Stimulated activated CD4-positive, alpha-beta T cell treated with anti-CD3 and anti-CD28 coated beads, Interleukin-4, amount 100 ng/mL, for 48 hours (primary cell): ENCODE data around the gene ZNF419.
"Not testable (repeated sequence)": the region's sequence is repeated elsewhere in the genome, so short reads cannot be mapped to it uniquely, and the experiment has no call there.

Source experiments
- DNase-seq, 2 donors: peaks; one replicate each; pipeline ENCODE4 v3.0.0-alpha.2; 2020; ENCODE audit warnings: low read depth in 2 of 2

The ZNF419 gene

DNA sequence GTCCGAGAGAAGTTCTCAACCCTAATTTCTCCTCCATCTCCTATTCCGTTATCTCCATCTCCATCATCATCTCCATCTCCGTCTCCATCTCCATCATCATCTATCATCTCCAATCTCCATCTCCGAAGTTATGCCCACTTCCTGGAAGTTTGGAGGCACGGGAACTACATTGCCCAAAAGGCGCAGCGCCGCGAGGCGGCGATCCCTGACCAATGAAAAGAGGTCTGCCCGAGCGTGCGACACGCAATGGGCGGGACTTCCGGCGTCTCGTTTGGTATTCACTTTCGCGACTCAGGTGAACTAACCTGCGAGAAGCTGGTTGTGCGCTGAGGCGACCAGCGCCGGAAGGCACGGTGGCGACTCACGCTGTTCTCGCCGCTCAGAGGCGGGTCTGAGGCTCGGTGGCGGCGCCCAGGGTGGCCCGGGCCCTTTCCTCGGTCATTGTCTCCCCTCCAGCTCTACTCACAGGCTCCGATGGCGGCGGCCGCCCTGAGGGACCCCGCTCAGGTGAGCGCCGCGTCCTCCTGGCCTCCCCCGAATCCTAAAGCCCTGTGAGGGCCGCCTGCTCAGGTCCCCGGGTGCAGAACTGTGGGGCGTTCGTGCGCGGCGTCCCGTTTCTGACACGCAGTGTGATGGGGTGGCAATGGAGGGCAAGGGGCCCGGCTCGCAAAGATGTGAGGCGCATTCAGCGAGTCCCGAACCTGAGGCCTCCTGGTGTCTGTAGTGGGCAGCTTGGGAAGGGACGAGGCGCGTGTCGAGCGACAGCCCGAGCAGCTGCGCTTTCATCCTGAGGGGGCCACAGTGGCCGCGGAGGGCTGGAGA, at the start of gene ZNF419:
Gene ZNF419, plus strand, starts transcription at position 274 of the 822 bp plus-strand sequence. Its CDS starts 201 bp downstream, at position 475.
- DNase-seq, result peak; percentile 88 to 90

DNA sequence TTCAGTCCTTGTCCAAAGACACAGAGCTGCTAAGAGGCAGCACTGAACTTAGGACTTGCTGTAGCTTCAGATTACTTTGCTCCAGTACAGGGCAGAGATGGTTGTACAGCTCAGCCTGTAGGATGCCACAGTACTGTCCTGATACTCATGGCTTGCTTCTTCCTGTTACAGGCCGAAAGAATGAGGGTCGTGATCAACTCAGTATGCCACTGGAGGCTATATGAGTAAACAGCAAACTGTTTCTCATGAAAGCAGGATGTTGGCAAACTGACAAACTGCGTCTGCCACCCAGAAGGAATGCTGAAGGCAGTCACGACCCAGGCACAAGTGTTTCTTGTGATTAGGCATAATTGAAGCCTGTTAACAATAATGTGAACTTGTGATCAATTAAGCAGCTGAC, 49.6 kb upstream of the ZNF419 start:
- no peak for DNase-seq

DNA sequence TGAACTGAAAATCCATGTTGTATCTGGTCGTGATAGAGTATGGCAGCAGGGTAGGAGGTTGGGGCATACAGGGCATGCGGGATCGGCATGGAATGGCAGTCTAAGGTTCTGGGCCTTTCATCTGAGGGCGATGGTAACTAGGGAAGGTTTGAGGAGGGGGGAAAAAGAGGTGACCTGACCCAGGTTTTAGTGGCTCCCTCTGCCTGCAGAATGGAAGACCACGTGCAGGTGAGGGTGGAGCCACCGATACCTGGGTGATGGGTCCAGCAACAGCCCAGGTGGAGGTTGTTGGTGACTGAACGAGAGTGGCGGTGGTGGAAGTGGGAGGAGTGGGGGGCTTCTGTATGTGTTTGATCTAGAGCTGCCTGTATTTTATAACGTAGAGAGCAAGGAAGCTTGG, 48.6 kb upstream of the ZNF419 start:
- DNase-seq, result no peak

DNA sequence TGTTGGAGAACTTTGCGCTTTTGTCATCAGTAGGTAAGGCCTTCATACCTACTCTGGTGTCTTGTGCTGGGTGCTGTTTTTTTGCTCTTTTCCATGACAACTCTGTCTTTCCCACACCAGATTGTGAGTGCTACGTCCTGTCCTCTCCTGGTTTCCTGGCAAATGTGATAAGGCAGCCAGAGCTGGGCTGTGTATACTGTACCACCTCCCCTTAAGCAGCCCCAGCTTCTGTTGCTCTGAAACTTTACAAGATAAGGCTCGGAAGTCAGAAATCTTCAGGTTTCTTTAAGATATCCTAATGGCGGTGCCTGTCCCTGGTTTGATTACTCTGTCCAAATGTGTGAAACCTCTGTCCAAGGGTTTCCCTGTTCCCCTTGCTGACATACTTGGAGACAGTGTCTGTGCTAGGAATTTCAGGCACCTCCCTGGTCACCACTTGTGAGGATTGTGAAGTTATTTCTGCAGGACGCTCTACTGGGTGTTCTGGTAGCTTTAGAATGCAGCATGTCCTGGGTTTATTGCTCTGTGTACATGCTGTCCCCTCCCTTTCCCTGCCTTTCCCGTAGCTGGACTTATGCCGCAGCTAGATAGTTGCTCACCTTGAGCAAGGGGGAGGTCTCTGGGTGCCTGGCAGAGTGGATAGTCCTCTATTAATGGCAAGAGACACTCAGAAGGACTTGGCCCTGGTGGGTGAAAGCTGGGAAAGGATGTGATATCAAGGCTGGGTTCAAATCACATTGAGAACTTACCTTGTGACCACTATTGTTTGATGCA, 45.4 kb upstream of the ZNF419 start:
- no peak for DNase-seq

DNA sequence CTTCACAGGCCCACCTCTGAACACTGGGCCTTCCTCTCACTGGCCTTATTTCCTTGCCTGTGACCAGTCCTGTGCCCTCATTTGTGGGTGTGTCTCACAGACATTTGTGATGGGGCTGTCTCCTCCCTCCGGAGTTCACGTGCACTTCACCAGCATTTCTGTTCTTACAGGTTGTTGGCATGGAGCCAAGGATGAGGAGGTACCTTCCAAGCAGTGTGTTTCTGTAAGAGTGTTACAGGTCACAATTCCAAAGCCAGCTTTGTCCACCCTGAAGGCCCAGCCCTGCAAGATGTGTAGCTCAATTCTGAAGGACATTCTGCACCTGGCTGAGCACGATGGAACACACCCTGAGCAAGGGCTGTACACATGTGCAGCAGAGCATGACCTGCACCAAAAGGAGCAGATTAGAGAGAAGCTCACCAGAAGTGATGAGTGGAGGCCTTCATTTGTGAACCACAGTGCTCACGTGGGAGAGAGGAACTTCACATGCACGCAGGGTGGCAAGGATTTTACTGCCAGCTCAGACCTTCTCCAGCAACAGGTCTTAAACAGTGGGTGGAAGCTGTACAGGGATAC, 44.3 kb upstream of the ZNF419 start:
- DNase-seq, result no peak

DNA sequence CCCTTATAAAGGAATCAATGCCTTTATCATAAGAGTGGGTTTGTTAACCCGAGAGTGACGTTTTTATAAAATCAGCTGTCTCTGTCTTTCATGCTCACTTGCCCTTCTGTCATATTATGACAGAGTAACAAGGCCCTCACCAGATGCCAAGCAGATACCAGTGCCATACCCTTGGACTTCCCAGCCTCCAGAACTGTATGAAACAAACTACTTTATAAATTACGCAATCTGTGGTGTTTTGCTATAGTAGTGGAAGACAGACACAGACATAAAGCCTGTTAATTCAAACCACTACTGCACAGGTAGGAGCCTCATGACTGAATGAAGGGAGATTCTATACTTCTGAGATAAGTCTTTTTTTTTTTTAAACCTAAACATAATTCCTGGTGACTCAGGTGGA, 35.2 kb upstream of the ZNF419 start:
- DNase-seq, result no peak

DNA sequence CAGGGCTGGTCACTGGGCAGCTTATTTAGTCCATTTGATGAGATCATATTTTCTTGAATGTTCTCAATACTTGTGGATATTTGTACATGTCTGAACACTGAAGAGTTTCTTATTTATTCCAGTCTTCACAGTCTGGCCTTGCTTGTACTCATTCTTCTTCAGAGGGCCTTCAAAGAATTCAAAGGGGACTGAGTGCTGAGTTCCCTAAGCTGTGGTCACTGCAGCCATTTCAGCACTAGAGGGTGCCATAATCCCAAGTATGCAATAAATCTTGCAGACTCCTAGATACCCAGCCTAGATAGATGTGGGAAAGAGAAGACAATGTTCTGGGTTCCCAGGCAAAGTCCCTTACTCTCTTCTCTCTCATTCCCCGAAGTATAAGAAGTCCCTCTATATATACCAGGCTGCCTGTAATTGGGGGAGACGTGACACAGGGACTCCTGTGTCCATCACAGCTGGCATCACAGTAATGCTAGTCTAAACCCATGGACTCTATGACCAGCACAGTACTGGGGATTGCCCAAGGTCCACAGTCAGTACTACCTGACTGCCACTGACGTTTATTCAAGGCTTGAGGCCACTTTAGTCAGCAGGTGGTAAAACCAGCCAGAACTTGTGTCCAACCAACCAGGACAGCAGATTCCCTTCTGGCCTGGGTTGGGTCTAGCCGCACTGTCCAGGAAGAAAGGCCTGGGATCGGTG, 21.7 kb upstream of the ZNF419 start:
- DNase-seq, result no peak

DNA sequence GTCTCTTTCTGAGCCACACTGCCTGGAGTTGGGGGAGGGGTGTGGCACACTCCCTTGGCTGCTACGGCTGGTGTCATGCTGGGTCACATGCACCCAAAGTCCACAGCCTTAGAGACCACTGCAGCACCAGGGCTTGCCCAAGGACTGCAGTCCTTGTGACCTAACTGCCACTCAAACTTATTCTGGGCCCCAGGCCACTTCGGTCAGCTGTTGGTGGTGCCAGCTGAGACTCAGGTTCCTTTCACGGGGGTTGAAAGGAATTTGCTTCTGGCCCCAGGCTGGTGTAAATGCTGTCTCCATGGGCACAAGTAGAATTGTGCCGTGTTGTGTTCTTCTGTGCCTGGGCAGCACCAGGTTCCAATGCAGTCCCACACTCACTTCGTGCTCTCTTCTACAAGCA, 21.1 kb upstream of the ZNF419 start:
- no peak for DNase-seq

DNA sequence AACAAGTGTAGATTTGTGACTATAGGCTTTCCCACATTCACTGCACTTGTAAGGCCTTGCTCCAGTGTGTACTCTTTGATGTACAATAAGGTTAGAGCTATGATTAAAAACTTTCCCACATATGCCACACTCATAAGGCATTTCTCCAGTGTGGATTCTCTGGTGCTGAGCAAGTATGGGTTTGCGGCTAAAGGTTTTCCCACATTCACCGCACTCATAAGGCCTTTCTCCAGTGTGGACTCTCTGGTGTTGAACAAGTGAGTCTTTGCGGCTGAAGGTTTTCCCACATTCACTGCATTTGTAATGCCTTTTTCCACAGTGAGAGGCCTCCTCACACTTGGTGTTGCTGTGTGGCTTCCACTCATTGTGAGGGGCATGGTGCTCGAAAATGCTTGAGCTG, 13.9 kb upstream of the ZNF419 start:
- DNase-seq, result no peak

DNA sequence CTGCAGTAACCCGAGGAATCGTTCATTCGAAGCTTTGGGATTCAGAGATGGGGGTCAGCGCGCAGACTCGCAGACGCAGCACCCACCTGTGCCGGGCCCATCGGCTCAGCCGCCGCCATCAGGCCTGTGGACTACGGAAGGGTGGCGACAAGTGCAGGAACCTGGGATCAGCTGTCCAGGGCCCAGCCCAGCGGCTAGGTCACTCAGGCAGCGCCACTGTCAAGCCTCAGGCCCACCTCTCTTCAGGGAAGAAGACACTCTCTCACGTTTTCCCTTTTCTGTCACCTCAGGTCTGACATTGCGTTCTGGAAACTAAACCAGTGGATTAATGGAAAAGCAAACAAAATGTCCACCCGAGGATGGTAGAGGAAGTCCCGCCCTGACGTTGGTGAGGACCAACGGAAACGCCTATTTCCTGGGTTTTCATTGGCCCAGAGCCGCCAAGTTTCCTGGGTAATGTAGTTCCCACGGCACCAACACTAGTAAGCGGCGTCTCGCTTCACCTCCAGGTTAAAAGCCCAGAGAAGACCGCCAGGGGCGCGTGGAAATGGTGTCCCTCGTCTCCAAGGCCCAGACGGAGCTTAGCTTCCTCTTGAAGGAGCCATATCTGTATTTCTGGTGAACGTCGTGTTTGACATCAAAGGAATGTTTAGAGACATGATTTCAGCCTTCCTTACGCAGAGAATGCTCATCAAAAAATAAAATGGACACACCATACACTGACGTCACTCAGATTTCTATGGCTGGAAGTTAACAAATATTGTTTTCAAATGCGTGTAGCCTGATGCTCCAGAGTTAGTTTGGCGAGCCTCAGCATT, 10.2 kb upstream of the ZNF419 start, which contains the start of gene ZNF772:
Gene ZNF772, minus strand, starts transcription at position 376 of the 818 bp plus-strand sequence. Its CDS starts 257 bp downstream, at position 119.
- peak; percentile 77 to 81 for DNase-seq

DNA sequence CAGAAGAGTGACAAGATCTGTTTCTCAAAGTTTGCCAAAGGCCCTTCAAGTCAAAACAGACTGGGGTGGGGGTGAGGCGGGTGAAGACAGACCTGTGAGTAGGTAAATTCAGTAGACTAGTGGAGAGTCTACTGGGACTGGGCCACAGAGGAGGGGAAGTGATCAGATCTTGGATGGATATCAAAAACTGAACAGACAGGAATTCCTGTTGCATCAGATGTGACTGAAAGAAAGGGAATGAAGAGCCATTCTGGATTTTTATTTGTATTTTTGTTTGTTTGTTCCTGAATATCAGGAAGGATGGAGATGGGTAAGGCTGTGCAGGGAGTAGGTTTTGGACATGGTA, 722 bp downstream of the ZNF419 start:
- DNase-seq, result not testable (repeated sequence)

DNA sequence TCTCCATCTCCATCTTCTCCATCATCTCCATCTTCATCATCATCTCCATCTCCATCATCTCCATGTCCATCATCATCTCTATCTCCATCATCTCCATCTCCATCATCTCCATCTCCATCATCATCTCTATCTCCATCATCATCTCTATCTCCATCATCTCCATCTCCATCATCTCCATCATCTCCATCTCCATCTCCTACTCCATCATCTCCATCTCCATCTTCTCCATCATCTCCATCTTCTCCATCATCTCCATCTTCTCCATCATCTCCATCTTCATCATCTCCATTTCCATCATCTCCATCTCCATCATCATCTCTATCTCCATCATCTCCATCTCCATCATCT, 11.8 kb downstream of the ZNF419 start:
- not testable (repeated sequence) for DNase-seq

DNA sequence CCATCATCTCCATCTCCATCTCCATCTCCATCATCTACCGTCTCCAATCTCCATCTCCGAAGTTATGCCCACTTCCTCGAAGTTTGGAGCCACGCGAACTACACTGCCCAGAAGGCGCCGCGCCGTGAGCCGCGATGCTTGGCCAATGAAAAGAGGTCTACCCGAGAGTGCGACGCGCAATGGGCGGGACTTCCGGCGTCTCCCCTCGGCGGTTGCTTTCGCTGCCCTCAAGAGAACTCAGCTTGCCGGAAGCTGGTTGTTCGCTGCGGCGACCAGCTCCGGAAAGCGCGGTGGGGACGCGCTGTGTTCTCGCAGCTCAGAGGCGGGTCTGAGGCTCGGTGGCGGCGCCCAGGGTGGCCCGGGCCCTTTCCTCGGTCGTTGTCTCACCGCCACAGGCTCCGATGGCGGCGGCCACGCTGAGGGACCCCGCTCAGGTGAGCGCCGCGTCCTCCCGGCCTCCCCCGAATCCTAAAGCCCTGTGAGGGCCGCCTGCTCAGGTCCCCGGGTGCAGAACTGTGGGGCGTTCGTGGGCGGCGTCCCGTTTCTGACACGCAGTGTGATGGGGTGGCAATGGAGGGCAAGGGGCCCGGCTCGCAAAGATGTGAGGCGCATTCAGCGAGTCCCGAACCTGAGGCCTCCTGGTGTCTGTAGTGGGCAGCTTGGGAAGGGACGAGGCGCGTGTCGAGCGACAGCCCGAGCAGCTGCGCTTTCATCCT, 12.3 kb downstream of the ZNF419 start, which contains the start of gene ZNF773:
Gene ZNF773, plus strand, starts transcription at position 259 of the 716 bp plus-strand sequence. Its CDS starts 143 bp downstream, at position 402.
- DNase-seq, result peak; percentile 90 to 94

DNA sequence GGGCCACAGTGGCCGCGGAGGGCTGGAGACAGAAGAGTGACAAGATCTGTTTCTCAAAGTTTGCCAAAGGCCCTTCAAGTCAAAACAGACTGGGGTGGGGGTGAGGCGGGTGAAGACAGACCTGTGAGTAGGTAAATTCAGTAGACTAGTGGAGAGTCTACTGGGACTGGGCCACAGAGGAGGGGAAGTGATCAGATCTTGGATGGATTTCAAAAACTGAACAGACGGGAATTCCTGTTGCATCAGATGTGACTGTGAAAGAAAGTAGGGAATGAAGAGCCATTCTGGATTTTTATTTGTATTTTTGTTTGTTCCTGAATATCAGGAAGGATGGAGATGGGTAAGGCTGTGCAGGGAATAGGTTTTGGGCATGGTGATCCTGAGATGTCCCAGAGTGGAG, 12.8 kb downstream of the ZNF419 start:
- DNase-seq, result not testable (repeated sequence)

DNA sequence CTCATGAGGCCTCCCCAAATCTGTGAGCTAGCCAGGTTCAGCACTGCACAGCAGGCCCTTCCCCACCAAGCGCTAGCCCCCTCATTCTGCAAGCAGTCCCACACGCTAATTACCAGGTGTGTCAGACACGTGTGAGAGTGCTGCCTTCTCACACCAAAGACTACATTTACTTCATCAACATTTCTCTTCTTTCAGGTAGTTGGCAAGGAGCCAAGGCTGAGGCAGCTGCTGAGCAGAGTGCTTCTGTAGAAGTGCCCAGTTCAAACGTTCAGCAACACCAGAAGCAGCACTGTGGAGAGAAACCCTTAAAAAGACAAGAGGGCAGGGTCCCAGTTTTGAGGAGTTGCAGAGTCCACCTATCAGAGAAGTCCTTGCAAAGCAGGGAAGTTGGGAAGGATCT, 18.6 kb downstream of the ZNF419 start:
- DNase-seq, result no peak

DNA sequence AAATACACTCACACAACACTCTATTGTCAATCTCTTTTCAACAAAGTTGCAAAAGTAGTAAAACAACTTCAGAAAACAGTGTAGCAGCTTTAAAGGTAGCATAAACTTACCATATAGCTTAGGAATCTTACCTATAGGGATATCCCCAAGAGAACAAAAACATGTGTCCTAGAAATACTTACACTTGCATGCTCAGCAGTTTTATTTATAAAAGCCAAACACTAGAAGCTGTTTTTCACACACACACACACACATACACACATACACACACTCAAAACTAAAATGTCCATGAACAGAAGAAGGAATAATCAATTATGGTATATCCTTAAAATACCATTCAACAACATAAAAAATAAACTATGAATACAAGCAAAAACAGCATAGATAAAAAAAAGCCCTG, 23.9 kb downstream of the ZNF419 start:
- DNase-seq, result no peak

DNA sequence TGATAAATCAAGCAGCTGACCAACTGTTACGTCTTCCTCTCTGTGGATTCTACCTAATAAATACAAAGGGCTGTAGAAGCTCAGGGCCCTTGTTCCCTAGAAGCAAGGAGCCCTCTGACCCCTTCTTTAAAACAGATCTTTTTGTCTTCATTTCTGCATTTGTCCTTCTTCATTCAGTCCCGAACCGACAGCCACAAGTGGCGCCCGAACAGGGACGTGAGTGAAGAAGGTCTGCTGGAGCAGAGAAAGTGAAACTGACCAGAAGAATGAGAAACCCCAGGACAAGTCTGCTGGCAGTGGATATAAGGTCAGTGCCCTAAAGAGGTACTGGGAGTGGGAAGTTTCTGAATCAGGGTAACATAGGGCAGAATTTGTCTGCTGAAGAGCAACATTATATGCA, 25.3 kb downstream of the ZNF419 start:
- DNase-seq, result no peak

DNA sequence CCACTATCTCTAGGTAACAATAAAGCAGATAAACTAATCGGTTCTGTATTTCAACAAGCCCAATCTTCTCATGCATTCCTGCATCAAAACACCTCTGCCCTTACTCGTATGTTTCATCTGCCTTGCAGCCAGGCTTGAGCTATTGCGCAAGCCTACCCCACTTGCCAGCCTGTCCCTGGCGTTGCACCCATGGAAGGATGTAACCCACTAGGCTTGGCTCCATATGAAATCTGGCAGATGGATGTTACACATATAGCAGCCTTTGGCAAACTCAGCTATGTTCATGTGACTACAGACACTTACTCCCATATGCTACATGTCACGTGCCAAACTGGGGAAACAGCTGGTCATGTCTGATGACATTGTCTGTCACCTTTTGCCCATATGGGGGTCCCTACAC, 27.7 kb downstream of the ZNF419 start:
- no peak for DNase-seq

DNA sequence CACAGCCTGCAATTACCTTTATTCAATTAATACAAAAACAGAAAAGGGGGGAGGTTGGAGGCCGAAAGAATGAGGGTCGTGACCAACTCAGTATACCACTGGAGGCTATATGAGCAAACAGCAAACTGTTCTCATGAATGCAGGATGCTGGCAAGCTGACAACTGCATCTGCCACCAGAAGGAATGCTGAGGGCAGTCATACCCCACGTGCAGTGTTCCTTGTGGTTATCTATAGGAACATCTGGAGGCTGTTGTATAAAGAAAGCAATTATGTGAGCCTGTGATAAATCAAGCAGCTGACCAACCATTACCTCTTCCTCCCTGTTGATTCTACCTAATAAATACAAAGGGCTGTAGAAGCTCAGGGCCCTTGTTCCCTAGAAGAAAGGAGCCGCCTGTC, 30.5 kb downstream of the ZNF419 start:
- DNase-seq, result not testable (repeated sequence)

DNA sequence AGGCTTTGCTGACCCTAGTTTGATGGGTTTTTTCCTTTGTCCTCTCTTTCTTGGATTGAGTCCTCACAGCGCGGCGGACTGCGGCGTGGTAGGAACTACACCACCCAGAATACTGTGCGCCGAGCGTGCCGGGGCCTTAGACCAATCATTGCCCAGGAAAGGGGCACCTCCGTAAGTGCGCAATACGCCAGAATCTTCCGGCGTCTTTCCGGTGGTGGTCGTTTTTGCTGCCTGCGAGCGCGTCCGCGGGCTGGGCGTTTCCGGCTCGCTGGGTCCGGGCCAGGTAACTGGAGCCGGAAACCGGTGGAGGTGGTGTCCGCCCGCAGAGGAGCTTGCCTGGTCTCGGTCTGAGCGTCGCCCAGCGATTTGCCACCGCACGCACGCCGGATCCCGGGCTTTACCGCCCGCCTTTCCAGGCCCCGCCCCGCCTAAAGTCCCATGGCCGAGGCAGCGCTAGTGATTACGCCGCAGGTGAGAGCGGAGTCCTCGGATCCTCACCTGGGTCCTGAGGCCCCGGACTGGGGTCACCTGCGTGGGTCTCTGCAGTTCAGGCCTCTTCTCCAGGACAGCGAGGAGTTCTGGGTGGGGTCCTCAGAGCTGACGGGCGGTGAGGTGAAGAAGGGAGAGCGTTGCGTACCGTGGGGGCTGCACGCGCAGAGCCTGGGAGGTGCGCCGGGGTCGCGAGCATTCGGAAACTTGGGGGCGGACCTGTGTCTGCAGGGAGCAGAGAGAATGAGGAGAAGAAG, 39.8 kb downstream of the ZNF419 start, which contains the start of gene ZNF549:
Gene ZNF549, plus strand, starts transcription at position 221 of the 746 bp plus-strand sequence. Its CDS starts 218 bp downstream, at position 439.
- DNase-seq, result peak; percentile 79 to 86
